ENCODE data around the gene TSR3.

Gene TSR3

DNA sequence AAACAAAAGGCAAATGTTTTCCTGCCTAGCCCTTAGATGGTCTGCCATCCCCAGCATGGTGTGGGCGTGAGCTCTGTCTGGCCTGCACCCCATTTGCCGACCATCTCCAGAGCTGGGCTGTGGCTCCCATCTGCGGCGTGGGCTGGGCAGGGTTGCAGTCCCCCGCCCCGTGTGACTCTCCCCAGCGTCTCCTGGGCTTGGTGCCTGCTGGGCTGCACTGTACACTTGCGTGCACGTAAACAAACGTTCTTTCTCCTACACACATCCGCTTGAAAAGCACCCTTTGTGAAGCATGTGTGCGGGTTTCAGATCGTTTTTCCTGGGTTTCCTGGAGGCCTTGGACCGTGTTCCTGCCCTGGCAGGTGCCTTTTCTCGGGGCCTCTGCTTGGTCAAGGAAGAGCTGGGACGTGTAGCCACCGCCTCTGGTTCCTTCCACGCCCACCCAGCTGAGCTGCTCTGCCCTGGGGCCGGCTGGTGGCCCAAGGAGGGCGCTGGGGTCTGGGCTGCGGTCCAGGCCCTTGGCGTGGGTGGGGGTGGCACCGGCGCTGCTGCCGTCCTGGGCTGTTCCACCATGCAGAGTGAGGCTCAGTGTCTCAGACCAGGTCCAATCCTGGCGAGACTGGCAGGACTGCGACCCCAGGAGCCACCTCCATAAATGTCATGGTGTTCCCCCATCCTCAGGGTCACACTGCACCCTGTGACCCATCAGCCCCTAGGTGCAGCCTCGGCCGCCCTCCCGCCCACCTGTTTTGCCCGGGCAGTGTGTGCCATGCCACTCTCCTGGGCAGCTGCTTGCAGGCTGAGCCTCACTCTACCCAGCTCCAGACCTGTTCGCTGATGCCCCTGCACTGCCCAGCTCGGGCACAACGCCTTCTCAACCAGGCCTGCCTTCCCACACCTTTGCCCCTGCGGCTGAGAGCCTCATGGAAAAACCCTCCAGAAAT, 28.1 kb downstream of the TSR3 start:
- peak; percentile 71 for DNase-seq (ENCODE audit: low spot score)

- no peak for DNase-seq (ENCODE audit: low spot score)
Measured at GRCh38 chr16:1322407-1322806, 29.3 kb downstream of the TSR3 start.

GRCh38 chr16:1320658-1321240, 30.9 kb downstream of the TSR3 start:
- no peak for DNase-seq (ENCODE audit: low spot score)

DNA sequence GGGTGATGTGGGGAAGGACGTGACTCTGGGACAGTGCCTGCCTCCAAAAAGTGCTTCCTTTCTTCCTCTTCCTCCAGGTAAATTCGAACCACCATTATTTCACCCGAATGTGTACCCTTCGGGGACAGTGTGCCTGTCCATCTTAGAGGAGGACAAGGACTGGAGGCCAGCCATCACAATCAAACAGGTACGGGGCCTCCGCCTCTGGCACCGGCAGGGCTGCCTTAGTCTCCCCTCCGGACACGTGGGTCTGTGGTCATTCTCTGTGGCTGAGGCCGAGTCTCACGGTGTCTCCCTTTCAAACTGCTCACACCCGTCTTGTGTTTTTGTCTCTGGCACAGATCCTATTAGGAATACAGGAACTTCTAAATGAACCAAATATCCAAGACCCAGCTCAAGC, 31.6 kb downstream of the TSR3 start:
- DNase-seq (ENCODE audit: low spot score): no peak

- DNase-seq (ENCODE audit: low spot score): no peak
Measured at GRCh38 chr16:1319041-1319440, 32.6 kb downstream of the TSR3 start.

- no peak for DNase-seq (ENCODE audit: low spot score)
Measured at GRCh38 chr16:1318268-1318545, 33.5 kb downstream of the TSR3 start.

GRCh38 chr16:1317479-1318267, 34.0 kb downstream of the TSR3 start:
- DNase-seq (ENCODE audit: low spot score): no peak

- no peak for DNase-seq (ENCODE audit: low spot score)
Measured at GRCh38 chr16:1316033-1316405, 35.7 kb downstream of the TSR3 start.

- no peak for DNase-seq (ENCODE audit: low spot score)
Measured at GRCh38 chr16:1315081-1316032, 36.3 kb downstream of the TSR3 start.

DNA sequence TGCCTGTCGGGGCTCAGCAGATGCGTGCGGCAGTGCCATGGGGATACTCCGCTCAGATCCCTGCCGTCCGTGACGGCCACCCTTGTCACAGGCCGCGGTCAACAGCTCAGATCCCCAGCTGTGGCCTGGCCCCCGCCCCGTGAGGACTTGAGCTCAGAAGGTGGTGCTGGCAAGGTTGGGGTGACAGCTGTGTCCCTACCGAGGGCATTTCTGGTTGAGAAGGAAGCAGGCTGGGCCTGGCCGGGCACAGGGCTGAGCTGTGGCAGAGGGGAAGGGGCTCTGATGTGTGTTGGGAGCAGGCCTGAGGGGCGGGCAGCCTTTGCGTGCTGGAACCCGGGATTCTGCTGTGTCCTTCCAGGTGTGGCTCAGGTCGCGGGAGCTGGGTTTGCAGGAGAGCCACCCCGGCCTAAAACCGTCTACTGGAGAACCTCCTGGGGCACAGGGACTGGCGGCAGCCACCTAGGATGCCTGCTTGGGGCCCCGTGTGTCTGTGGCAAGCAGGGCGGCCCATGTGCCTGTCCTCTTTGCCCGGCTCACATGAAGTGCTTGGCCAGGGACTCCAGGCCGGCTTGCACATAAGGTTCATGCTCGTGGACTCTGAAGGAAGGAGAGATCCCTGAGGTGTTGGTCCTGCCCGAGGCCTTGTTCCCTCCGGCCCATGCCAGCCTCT, 37.1 kb downstream of the TSR3 start:
- no peak for DNase-seq (ENCODE audit: low spot score)

DNA sequence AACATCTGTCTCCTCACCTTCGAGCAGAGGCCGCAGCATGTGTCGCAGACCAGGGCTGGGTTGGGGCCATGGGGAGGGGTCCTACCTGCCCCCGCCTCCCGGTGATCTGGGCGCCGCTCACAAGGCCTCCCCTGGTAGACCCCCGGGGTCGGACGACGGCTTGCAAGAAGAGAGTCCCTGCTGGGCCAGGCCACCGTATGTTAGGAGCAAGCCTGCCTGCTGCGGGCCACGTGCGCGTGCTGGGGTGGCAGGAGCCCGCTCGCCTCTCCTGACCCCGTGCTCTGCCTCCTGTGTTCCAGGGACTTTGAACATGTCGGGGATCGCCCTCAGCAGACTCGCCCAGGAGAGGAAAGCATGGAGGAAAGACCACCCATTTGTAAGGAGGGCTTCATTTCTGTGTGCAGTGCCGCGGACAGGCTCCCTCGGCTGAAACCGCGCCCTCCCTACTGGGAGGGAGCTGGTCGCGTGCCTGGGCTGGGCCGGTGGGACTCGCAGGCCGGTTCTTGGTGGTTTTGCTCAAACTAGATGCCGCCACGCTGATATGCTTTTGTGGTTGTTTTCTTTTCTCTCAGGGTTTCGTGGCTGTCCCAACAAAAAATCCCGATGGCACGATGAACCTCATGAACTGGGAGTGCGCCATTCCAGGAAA, 37.8 kb downstream of the TSR3 start:
- DNase-seq (ENCODE audit: low spot score): no peak

- DNase-seq (ENCODE audit: low spot score): no peak
Measured at GRCh38 chr16:1312903-1313302, 38.8 kb downstream of the TSR3 start.

- no peak for DNase-seq (ENCODE audit: low spot score)
Measured at GRCh38 chr16:1312467-1312816, 39.2 kb downstream of the TSR3 start.

DNA sequence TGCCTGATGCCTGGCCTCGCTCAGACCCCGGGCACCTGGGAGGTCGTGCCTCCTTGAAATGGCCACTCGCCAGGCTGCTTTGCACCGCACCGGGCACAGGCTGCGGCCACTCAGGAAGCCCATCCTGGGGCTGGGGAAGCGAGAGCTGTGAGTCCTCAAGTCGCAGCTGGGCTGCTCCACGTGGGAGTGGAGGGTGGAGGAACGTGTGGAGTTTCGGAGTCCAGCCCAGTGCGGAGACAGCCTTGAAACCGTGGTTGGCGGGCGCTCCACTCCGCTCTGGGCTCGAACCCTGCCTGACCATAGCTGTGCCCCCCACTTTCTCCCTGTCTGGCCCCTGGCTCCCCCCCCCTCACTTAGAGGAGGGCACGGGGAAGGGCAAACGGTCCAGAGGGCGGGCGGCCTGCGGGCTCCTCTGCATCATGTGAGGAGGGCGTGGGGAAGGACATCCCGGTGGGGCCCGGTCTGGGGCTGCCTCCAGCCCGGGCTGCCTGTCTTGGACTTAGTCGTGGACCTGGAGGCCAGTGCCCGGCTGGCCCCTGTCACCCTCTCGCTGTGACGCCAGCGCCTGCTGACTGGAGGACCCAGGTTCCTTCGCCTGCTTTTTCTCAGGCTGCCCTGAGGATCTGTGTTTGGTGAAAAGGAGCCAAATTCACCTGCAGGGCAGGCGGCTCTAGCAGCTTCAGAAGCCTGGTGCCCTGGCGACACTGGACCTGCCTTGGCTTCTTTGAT, 39.8 kb downstream of the TSR3 start:
- DNase-seq (ENCODE audit: low spot score): no peak

DNA sequence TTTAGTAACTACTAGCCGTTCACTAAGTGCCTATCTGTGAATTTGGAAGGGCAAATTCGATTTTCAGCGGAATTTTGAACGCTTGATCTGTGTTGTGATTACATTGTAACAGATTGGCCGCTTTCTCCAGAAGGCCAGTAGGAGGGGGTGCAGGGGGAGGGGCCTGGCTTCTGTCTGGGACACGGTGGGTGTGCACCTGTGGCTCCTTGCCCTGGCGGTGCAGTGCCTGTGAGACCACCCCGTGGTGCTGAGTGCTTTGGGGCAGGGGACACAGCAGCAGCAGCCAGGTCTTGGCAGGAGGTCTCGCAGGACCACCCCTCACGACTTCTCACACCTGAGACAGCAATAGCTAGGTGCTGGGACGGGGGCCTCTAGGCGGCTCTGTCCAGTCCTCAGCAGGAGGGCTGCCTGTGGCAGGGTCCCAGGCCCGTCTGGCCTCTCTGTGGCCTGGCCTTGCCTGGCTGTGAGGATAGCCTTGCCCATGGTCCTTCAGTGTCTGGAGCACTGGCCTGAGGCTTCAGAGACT, 40.4 kb downstream of the TSR3 start:
- DNase-seq (ENCODE audit: low spot score): no peak

DNA sequence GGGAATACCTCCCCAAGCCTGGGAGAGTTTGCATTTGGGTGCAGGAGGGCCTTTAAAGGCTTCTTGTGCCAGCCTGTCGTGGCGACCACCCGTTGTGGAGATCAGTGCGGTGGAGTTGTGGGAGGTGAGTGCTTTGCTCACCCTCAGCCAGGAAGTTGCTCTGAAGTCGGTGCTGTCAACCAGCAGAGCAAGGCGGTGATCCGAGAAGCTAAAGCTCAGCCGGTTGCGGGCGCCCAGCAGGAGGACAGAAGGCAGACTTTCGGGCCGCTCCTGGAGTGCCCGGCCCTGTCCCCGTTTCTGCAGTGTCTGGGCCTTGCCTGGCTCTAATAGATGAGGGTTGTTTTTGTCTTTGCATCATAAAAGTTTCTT, 40.9 kb downstream of the TSR3 start:
- no peak for DNase-seq (ENCODE audit: low spot score)

DNA sequence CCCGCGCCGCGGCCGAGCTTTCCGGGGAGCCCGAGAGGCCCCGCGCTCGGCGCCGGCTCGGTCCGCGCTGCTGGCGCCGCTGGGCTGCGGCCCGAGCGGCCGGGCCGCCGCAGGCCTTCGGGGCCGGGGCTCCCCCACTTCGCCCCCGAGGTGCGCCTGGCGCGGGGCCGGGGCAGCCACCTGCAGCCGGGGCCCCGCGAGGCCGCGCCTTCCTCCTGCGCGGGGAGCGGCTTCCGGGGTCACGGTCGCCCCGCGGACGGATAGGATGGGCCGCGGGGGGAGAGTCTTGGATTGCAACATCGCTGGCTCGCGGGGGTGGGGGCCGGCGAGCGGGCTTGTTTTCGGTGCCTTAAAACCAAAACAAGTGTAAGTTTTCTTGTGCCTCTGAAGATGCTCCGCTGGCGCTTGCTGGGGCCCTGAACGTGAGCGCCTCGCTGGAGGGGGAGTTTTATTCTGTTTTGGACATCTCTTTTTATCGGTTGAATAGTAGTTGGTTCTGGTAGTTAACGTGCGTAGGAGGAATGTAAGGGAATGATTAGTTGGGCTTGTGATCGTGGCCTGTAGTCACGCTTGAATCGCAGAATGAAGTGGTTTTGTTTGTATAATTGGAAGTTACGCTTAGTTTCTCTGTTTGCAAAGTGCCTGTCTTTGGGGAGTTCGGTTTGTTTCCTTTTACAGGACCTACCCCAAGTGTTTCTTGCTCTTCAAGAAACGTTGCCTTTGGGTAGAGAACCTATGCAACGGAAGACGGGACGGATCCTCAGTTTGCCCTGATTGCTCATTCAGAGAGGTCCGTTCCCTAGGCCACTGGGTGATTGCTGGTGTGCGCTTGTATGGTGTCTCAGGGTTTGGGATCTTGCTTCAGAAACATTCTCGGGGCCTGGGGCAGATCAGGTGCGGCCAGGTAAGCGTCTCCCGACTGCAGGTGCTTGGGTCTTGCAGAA, 41.5 kb downstream of the TSR3 start:
- DNase-seq (ENCODE audit: low spot score): no peak

- peak; percentile 97 for DNase-seq (ENCODE audit: low spot score)
Measured at GRCh38 chr16:1308977-1309885, 42.4 kb downstream of the TSR3 start, which contains the start of gene UBE2I. TSS of gene UBE2I (plus strand) at chr16:1309636. CDS start at chr16:1314031, 4,395 bp downstream.
